HepG2 (cell line): ENCODE measurements around the gene TNS1. TPM values are rescaled to one million over a fixed set of nuclear protein-coding genes. Genes with fewer than 3 reads are reported as not detected.

Source experiments
- ATAC-seq: fragments of 200-7000 bp; cut with Tn5 transposase; 3 replicates; pipeline ENCODE4 v1.9.1; 2020; ENCODE audit warnings: mild to moderate bottlenecking, moderate library complexity
- BruUV-seq: library from RNA; stranded (reverse); fragments of 400-500 nt; replicated peaks from 2 replicates; lab custom pipeline; 2021; lab: Mats Ljungman, UMichigan
- CTCF ChIA-PET: fragments of 300-600 bp; formaldehyde crosslinking; extraction: SDS; loops from one replicate; lab custom pipeline; 2021; ENCODE audit warnings: low total read pairs, inconsistent platforms, low intra/inter-chr PET ratio; lab: Yijun Ruan, JAX
- POLR2A ChIA-PET: fragments of 350-600 bp; sonication (Branson Sonifier 250); formaldehyde crosslinking; loops from one replicate; lab custom pipeline; 2020; ENCODE audit warnings: antibody characterized with exemption, inconsistent platforms; lab: Yijun Ruan, JAX
- DNase-seq: peaks from one replicate; pipeline ENCODE4 v3.0.0-alpha.2; 2015; ENCODE audit warnings: low spot score
- FAIRE-seq: peaks from 3 replicates; lab custom pipeline; 2011; peaks lifted over from hg19 to GRCh38; lab: Jason Lieb, UNC
- H2AFZ ChIP-seq: one replicate; pipeline ENCODE4 v1.6.1; 2011; ENCODE audit warnings: low read length, inconsistent platforms
- H3K27ac ChIP-seq: fragments of 300-600 bp; 3 replicates; pipeline ENCODE4 v1.8.0; 2011; ENCODE audit warnings: mixed run types, mild to moderate bottlenecking, mixed read lengths, low read length, inconsistent platforms; ENCODE audit not compliant: insufficient read depth; ENCODE audit errors: extremely low read length
- H3K27me3 ChIP-seq, 2 experiments: fragments of 200-600 bp in 1 of 2; 2 replicates in 1 of 2; 3 replicates in 1 of 2; pipeline versions ENCODE4 v1.6.0 to v1.8.0; 2011; ENCODE audit warnings: low read length in 2 of 2, mild to moderate bottlenecking in 2 of 2, moderate library complexity in 2 of 2, inconsistent platforms in 1 of 2; ENCODE audit not compliant: insufficient read depth in 2 of 2, control insufficient read depth in 1 of 2
- H3K36me3 ChIP-seq, 2 experiments: fragments of 200-600 bp in 1 of 2; replicated peaks in 1 of 2; 2 replicates in 1 of 2; 3 replicates in 1 of 2; pipeline versions ENCODE4 v1.5.1 to v1.8.0; 2011; ENCODE audit warnings: low read length in 2 of 2, inconsistent platforms in 1 of 2; ENCODE audit not compliant: insufficient read depth in 2 of 2, control insufficient read depth in 1 of 2
- H3K4me1 ChIP-seq: 2 replicates; pipeline ENCODE4 v1.5.1; 2012; ENCODE audit warnings: low read length, inconsistent platforms; ENCODE audit not compliant: insufficient read depth
- H3K4me2 ChIP-seq: 2 replicates; pipeline ENCODE4 v1.6.0; 2011; ENCODE audit warnings: low read depth, low read length, inconsistent platforms
- H3K4me3 ChIP-seq, 3 experiments: fragments of 200-600 bp in 1 of 3; sonication (generic), shearing (Covaris generic) in 1 of 3; replicated peaks in 1 of 3; 2 replicates each; pipeline ENCODE4 v1.5.1; 2011 to 2016; ENCODE audit warnings: low read length in 3 of 3, inconsistent platforms in 2 of 3, low read depth in 2 of 3, mild to moderate bottlenecking in 2 of 3, control low read depth in 1 of 3, mixed read lengths in 1 of 3; ENCODE audit not compliant: insufficient read depth in 1 of 3
- H3K79me2 ChIP-seq: one replicate; pipeline ENCODE4 v1.6.1; 2011; ENCODE audit warnings: low read length, inconsistent platforms; ENCODE audit not compliant: insufficient read depth
- H3K9ac ChIP-seq: 2 replicates; pipeline ENCODE4 v1.6.0; 2011; ENCODE audit warnings: mild to moderate bottlenecking, low read depth, low read length, inconsistent platforms; ENCODE audit not compliant: insufficient read depth
- H3K9me3 ChIP-seq: 2 replicates; pipeline ENCODE4 v1.5.1; 2012; ENCODE audit warnings: mild to moderate bottlenecking, low read length
- H4K20me1 ChIP-seq: 2 replicates; pipeline ENCODE4 v1.6.0; 2011; ENCODE audit warnings: inconsistent platforms, mild to moderate bottlenecking, low read length, moderate library complexity; ENCODE audit not compliant: insufficient read depth
- ATF6 ChIP-seq: sonication (generic); formaldehyde crosslinking; conservative IDR thresholded peaks from 2 replicates; pipeline ENCODE4 v1.4.0; 2020; ENCODE audit warnings: missing genetic modification reagents
- GPN1 ChIP-seq: sonication (generic); formaldehyde crosslinking; IDR thresholded peaks from 2 replicates; pipeline ENCODE4 v1.5.1; 2020; ENCODE audit warnings: missing genetic modification reagents, borderline replicate concordance
- HIC2 ChIP-seq: sonication (generic); formaldehyde crosslinking; IDR thresholded peaks from 2 replicates; pipeline ENCODE4 v1.9.0; 2022; ENCODE audit warnings: low read depth, missing genetic modification reagents
- HNRNPL ChIP-seq: fragments of 200-400 bp; formaldehyde crosslinking; IDR thresholded peaks from 2 replicates; pipeline ENCODE4 v1.6.1; 2017; ENCODE audit warnings: mild to moderate bottlenecking, low read depth, low read length
- RBM39 ChIP-seq: fragments of 200-400 bp; formaldehyde crosslinking; IDR thresholded peaks from one replicate; pipeline ENCODE4 v1.6.1; 2018; ENCODE audit warnings: antibody characterized with exemption, mild to moderate bottlenecking, low read depth, low read length; ENCODE audit not compliant: poor library complexity, severe bottlenecking
- SMAD1 ChIP-seq: sonication (generic); formaldehyde crosslinking; IDR thresholded peaks from 2 replicates; pipeline ENCODE4 v1.4.0; 2020; ENCODE audit warnings: missing genetic modification reagents, low read depth, mild to moderate bottlenecking, borderline replicate concordance
- SSRP1 ChIP-seq: IDR thresholded peaks from 2 replicates; pipeline ENCODE4 v1.6.1; 2016; ENCODE audit warnings: control low read depth
- ZFP37 ChIP-seq: sonication (generic); formaldehyde crosslinking; IDR thresholded peaks from 2 replicates; pipeline ENCODE4 v1.4.0; 2020; ENCODE audit warnings: missing genetic modification reagents, borderline replicate concordance
- ZFP90 ChIP-seq: sonication (generic); formaldehyde crosslinking; IDR thresholded peaks from 2 replicates; pipeline ENCODE4 v1.8.0; 2022; ENCODE audit warnings: missing genetic modification reagents, mild to moderate bottlenecking, inconsistent platforms, borderline replicate concordance
- ZNF143 ChIP-seq: sonication (generic); formaldehyde crosslinking; IDR thresholded peaks from 2 replicates; pipeline ENCODE4 v1.4.0; 2020; ENCODE audit warnings: missing genetic modification reagents
- ZNF274 ChIP-seq: sonication (generic); formaldehyde crosslinking; IDR thresholded peaks from 2 replicates; pipeline ENCODE4 v1.5.1; 2020; ENCODE audit warnings: mild to moderate bottlenecking, missing genetic modification reagents
- ZNF451 ChIP-seq: sonication (generic); formaldehyde crosslinking; IDR thresholded peaks from 2 replicates; pipeline ENCODE4 v1.5.0; 2020; ENCODE audit warnings: mild to moderate bottlenecking, missing genetic modification reagents
- ZNF709 ChIP-seq: sonication (generic); formaldehyde crosslinking; IDR thresholded peaks from 2 replicates; pipeline ENCODE4 v1.5.0; 2020; ENCODE audit warnings: mild to moderate bottlenecking, missing genetic modification reagents
- ZSCAN25 ChIP-seq: sonication (generic); formaldehyde crosslinking; IDR thresholded peaks from 2 replicates; pipeline ENCODE4 v1.8.0; 2022; ENCODE audit warnings: mild to moderate bottlenecking, missing genetic modification reagents
- WGBS: methylation state at CpG from one replicate; pipeline ENCODE4 v1.1.6; 2017; ENCODE audit warnings: low lambda C conversion rate; 5-methylcytosine and 5-hydroxymethylcytosine counted together
- in situ Hi-C: cut with HindIII; loops from 2 replicates; pipeline ENCODE4 v1.10.0; 2017; ENCODE audit warnings: low pct_unique_long_range_greater_than_20kb; ENCODE audit not compliant: extremely low pct_ligation_motif_present
- intact Hi-C: fragments of 100-400 bp; cut with micrococcal nuclease; formaldehyde crosslinking; loops from one replicate; pipeline ENCODE4 v1.10.0; 2022; ENCODE audit not compliant: unreplicated experiment
- polyA plus RNA-seq, 8 experiments: library from polyadenylated mRNA; depleted of rRNA in 3 of 8; stranded (reverse) in 7 of 8; unstranded in 1 of 8; fragments of >200 nt; fragmentation: Illumina TruSeq in 4 of 8; extraction: Trizol in 4 of 8; gene quantifications; 2 replicates each; pipeline versions ENCODE4 v1.2.1 to v1.2.3, GENCODE V29; 2011 to 2016; ENCODE audit warnings: low read depth in 4 of 8, missing spikeins in 1 of 8, mixed read lengths in 1 of 8; ENCODE audit not compliant: insufficient read depth in 1 of 8
- total RNA-seq, 5 experiments: library from RNA; depleted of rRNA; stranded (reverse); fragments of >200 nt; fragmentation: Illumina TruSeq; extraction: Trizol; gene quantifications; 2 replicates each; pipeline ENCODE4 v1.2.3, GENCODE V29; 2016; ENCODE audit warnings: low read depth in 1 of 5
- TF ChIP-seq, protein P1 (sequence below): IDR thresholded peaks from 2 replicates; pipeline ENCODE4 v1.6.1; 2016

Gene TNS1
- total and polyA plus RNA-seq, 2 of the 13 experiments (the other 11 are each of a cell fraction or from before 2014, with no cell fraction given), result 1.9 to 118 TPM

DNA sequence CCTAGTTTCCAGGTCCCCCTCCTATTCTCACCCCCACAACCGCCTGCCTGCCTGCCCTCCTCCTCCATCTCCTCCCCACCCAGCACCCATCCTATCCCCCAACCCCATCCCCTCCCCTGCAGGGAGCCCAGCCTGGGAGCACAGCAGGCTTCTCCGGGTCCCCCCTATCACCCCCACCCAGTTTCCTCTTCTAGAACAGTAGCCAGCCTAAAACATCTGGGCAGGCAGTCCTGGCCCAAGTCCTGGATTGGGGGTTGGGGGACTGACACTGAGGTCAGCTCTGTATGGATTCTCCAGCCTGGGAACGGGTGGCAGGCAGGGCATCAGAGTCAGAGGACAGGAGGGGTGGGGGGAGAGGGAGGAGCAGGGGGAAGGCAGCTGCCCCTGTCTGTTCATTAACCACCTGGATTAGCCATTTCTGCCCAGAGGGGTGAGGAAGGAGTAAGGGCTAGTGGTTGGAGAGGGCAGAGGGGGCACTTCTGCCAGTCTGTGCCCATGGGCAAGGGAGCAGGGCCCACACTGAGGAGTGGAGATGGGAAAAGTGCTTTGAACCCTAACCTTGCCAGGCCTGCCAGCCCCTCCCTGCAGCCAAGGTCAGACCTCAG, 60.0 kb downstream of the TNS1 start:
- Histone ChIP-seq H3K36me3 (no peaks in the 10 kb centered on the region; a peak in 1 of 5 replicates), H3K9ac (peak overlapping the region; percentile 73; the same call in 1 of the 2 replicates), H3K4me3 (peak overlapping the region; percentile 65 to 92 (median 86)), H3K27me3 (peaks cover 7 to 37% of the 10 kb centered on the region in 2 experiments; a peak in 3 of 5 replicates), H3K4me2 (peak overlapping the region; percentile 98), H2AFZ (no peak overlapping the region), H3K79me2 (peaks cover 28% of the 10 kb centered on the region), H4K20me1 (peaks cover 28% of the 10 kb centered on the region; the same call in 1 of the 2 replicates), H3K4me1 (peaks cover 75% of the 10 kb centered on the region), H3K27ac (no peak overlapping the region), H3K9me3 (no peaks in the 10 kb centered on the region)
- DNase-seq (peak; percentile 15), ATAC-seq (peak; percentile 14), FAIRE-seq (no peak)
- ChIA-PET POLR2A (interaction anchor here (1.6 kb wide), 1 partner anchor 41 kb away, joined by 8 read pairs; no protein-coding TSS in a partner anchor), CTCF (no interaction called here)
- in situ Hi-C loops (no loop called here), intact Hi-C loops (loop anchor here (5.0 kb wide), 1 partner anchor 41 kb away; no protein-coding TSS in a partner anchor)
- TF ChIP-seq, protein P1, sequence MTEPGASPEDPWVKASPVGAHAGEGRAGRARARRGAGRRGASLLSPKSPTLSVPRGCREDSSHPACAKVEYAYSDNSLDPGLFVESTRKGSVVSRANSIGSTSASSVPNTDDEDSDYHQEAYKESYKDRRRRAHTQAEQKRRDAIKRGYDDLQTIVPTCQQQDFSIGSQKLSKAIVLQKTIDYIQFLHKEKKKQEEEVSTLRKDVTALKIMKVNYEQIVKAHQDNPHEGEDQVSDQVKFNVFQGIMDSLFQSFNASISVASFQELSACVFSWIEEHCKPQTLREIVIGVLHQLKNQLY (CRISPR knock-in tag), result no peak
- TF ChIP-seq RBM39 (no peak), HIC2 (CRISPR knock-in tag) (peak; percentile 94), ZNF143 (CRISPR knock-in tag) (no peak), ZNF274 (CRISPR knock-in tag) (0 out of 2 replicates have a peak, but pooled peaks have one; percentile 2), HNRNPL (peak; percentile 97), ATF6 (CRISPR knock-in tag) (0 out of 2 replicates have a peak, but pooled peaks have one; percentile 1), SMAD1 (CRISPR knock-in tag) (peak; percentile 12; the same call in 1 of the 2 replicates), GPN1 (CRISPR knock-in tag) (no peak), SSRP1 (no peak), ZFP90 (CRISPR knock-in tag) (0 out of 2 replicates have a peak, but pooled peaks have one; percentile 60), ZSCAN25 (CRISPR knock-in tag) (peak; percentile 87), ZNF451 (CRISPR knock-in tag) (0 out of 2 replicates have a peak, but pooled peaks have one; percentile 35), ZFP37 (CRISPR knock-in tag) (0 out of 2 replicates have a peak, but pooled peaks have one; percentile 17), ZNF709 (CRISPR knock-in tag) (0 out of 2 replicates have a peak, but pooled peaks have one; percentile 43)
- 2% methylated on average over 3 of the region's 3 CpGs for WGBS
- no TSS peak for BruUV-seq
